ENCODE results near the gene ORC1. TPM values are rescaled to one million over a fixed set of nuclear protein-coding genes. Genes with fewer than 3 reads are reported as not detected.

ORC1 gene
- total RNA-seq, 1 experiment from 2014 or later, result 45.2 TPM

DNA sequence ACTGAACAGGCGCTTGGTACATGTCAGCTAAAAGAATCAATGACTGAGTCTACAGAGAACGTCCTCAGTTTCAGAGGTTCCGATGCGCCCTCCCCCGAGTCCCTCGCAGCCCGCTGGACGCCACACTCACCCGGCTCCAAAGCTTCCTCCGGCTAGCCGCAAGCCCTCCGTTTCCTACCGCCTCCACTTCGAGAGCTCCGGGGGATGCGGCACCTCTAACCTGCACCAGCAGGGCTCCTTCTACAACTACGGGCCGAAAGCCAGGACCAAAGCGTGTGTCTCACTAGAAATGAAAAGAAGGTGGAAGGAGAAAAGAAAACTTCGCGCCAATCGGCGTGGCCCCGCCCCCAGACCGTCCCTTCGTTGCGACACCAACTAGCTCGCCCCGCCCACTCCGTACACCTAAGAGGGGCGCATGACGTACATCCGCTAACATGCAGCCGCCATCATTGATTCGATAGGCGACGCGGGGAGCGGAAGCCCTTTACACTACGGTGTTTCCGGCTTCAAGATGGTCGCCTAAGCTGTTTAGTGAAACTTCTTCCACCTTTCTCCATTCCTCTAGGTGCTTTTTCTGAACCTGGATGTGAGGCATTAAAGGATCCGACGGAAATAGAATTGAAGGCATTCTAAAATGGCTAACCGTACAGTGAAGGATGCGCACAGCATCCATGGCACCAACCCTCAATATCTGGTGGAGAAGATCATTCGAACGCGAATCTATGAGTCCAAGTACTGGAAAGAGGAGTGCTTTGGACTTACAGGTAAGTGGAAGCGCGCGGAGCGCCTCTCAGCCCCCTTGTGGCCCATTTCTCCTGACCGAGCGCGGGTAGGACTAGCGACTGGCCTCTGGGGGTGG lies at the start of gene ORC1, which contains the start of gene PRPF38A (continued):
- TF ChIP-seq, protein P1, sequence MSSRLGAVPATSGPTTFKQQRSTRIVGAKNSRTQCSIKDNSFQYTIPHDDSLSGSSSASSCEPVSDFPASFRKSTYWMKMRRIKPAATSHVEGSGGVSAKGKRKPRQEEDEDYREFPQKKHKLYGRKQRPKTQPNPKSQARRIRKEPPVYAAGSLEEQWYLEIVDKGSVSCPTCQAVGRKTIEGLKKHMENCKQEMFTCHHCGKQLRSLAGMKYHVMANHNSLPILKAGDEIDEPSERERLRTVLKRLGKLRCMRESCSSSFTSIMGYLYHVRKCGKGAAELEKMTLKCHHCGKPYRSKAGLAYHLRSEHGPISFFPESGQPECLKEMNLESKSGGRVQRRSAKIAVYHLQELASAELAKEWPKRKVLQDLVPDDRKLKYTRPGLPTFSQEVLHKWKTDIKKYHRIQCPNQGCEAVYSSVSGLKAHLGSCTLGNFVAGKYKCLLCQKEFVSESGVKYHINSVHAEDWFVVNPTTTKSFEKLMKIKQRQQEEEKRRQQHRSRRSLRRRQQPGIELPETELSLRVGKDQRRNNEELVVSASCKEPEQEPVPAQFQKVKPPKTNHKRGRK (CRISPR knock-in tag; IDR thresholded peaks at IDR 0.05; ENCODE audit: borderline replicate concordance), result no peak
- TF ChIP-seq, protein P2, sequence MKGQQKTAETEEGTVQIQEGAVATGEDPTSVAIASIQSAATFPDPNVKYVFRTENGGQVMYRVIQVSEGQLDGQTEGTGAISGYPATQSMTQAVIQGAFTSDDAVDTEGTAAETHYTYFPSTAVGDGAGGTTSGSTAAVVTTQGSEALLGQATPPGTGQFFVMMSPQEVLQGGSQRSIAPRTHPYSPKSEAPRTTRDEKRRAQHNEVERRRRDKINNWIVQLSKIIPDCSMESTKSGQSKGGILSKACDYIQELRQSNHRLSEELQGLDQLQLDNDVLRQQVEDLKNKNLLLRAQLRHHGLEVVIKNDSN (CRISPR knock-in tag; IDR thresholded peaks at IDR 0.05), result 0 out of 2 replicates have a peak, but pooled peaks have one; percentile 30
- TF ChIP-seq, protein P3, sequence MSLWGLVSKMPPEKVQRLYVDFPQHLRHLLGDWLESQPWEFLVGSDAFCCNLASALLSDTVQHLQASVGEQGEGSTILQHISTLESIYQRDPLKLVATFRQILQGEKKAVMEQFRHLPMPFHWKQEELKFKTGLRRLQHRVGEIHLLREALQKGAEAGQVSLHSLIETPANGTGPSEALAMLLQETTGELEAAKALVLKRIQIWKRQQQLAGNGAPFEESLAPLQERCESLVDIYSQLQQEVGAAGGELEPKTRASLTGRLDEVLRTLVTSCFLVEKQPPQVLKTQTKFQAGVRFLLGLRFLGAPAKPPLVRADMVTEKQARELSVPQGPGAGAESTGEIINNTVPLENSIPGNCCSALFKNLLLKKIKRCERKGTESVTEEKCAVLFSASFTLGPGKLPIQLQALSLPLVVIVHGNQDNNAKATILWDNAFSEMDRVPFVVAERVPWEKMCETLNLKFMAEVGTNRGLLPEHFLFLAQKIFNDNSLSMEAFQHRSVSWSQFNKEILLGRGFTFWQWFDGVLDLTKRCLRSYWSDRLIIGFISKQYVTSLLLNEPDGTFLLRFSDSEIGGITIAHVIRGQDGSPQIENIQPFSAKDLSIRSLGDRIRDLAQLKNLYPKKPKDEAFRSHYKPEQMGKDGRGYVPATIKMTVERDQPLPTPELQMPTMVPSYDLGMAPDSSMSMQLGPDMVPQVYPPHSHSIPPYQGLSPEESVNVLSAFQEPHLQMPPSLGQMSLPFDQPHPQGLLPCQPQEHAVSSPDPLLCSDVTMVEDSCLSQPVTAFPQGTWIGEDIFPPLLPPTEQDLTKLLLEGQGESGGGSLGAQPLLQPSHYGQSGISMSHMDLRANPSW (CRISPR knock-in tag; conservative IDR thresholded peaks at IDR 0.05; ENCODE audit: low read depth), result no peak
- TF ChIP-seq ZNF121 (CRISPR knock-in tag; IDR thresholded peaks at IDR 0.05), result no peak
- TF ChIP-seq, protein P4, sequence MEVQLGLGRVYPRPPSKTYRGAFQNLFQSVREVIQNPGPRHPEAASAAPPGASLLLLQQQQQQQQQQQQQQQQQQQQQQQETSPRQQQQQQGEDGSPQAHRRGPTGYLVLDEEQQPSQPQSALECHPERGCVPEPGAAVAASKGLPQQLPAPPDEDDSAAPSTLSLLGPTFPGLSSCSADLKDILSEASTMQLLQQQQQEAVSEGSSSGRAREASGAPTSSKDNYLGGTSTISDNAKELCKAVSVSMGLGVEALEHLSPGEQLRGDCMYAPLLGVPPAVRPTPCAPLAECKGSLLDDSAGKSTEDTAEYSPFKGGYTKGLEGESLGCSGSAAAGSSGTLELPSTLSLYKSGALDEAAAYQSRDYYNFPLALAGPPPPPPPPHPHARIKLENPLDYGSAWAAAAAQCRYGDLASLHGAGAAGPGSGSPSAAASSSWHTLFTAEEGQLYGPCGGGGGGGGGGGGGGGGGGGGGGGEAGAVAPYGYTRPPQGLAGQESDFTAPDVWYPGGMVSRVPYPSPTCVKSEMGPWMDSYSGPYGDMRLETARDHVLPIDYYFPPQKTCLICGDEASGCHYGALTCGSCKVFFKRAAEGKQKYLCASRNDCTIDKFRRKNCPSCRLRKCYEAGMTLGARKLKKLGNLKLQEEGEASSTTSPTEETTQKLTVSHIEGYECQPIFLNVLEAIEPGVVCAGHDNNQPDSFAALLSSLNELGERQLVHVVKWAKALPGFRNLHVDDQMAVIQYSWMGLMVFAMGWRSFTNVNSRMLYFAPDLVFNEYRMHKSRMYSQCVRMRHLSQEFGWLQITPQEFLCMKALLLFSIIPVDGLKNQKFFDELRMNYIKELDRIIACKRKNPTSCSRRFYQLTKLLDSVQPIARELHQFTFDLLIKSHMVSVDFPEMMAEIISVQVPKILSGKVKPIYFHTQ (CRISPR knock-in tag; IDR thresholded peaks at IDR 0.05), result no peak
- TF ChIP-seq, protein P5, sequence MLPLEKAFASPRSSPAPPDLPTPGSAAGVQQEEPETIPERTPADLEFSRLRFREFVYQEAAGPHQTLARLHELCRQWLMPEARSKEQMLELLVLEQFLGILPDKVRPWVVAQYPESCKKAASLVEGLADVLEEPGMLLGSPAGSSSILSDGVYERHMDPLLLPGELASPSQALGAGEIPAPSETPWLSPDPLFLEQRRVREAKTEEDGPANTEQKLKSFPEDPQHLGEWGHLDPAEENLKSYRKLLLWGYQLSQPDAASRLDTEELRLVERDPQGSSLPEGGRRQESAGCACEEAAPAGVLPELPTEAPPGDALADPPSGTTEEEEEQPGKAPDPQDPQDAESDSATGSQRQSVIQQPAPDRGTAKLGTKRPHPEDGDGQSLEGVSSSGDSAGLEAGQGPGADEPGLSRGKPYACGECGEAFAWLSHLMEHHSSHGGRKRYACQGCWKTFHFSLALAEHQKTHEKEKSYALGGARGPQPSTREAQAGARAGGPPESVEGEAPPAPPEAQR (CRISPR knock-in tag; IDR thresholded peaks at IDR 0.05), result no peak
- TF ChIP-seq TCF7 (CRISPR knock-in tag; IDR thresholded peaks at IDR 0.05; ENCODE audit: low read depth), result no peak
- no peak for TF ChIP-seq TEAD1 (CRISPR knock-in tag; IDR thresholded peaks at IDR 0.05)
- TF ChIP-seq, protein P6, sequence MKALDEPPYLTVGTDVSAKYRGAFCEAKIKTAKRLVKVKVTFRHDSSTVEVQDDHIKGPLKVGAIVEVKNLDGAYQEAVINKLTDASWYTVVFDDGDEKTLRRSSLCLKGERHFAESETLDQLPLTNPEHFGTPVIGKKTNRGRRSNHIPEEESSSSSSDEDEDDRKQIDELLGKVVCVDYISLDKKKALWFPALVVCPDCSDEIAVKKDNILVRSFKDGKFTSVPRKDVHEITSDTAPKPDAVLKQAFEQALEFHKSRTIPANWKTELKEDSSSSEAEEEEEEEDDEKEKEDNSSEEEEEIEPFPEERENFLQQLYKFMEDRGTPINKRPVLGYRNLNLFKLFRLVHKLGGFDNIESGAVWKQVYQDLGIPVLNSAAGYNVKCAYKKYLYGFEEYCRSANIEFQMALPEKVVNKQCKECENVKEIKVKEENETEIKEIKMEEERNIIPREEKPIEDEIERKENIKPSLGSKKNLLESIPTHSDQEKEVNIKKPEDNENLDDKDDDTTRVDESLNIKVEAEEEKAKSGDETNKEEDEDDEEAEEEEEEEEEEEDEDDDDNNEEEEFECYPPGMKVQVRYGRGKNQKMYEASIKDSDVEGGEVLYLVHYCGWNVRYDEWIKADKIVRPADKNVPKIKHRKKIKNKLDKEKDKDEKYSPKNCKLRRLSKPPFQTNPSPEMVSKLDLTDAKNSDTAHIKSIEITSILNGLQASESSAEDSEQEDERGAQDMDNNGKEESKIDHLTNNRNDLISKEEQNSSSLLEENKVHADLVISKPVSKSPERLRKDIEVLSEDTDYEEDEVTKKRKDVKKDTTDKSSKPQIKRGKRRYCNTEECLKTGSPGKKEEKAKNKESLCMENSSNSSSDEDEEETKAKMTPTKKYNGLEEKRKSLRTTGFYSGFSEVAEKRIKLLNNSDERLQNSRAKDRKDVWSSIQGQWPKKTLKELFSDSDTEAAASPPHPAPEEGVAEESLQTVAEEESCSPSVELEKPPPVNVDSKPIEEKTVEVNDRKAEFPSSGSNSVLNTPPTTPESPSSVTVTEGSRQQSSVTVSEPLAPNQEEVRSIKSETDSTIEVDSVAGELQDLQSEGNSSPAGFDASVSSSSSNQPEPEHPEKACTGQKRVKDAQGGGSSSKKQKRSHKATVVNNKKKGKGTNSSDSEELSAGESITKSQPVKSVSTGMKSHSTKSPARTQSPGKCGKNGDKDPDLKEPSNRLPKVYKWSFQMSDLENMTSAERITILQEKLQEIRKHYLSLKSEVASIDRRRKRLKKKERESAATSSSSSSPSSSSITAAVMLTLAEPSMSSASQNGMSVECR (CRISPR knock-in tag; IDR thresholded peaks at IDR 0.05; ENCODE audit: borderline replicate concordance), result 0 out of 2 replicates have a peak, but pooled peaks have one; percentile 55
- TF ChIP-seq RORB (CRISPR knock-in tag; IDR thresholded peaks at IDR 0.05), result no peak
- TF ChIP-seq TP53 (CRISPR knock-in tag; IDR thresholded peaks at IDR 0.05), result no peak
- TF ChIP-seq, protein P7, sequence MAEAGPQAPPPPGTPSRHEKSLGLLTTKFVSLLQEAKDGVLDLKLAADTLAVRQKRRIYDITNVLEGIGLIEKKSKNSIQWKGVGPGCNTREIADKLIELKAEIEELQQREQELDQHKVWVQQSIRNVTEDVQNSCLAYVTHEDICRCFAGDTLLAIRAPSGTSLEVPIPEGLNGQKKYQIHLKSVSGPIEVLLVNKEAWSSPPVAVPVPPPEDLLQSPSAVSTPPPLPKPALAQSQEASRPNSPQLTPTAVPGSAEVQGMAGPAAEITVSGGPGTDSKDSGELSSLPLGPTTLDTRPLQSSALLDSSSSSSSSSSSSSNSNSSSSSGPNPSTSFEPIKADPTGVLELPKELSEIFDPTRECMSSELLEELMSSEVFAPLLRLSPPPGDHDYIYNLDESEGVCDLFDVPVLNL (CRISPR knock-in tag; IDR thresholded peaks at IDR 0.05; ENCODE audit: borderline replicate concordance, low read depth), result no peak
- TF ChIP-seq PRRX2 (CRISPR knock-in tag; IDR thresholded peaks at IDR 0.05), result no peak
- TF ChIP-seq, protein P8, sequence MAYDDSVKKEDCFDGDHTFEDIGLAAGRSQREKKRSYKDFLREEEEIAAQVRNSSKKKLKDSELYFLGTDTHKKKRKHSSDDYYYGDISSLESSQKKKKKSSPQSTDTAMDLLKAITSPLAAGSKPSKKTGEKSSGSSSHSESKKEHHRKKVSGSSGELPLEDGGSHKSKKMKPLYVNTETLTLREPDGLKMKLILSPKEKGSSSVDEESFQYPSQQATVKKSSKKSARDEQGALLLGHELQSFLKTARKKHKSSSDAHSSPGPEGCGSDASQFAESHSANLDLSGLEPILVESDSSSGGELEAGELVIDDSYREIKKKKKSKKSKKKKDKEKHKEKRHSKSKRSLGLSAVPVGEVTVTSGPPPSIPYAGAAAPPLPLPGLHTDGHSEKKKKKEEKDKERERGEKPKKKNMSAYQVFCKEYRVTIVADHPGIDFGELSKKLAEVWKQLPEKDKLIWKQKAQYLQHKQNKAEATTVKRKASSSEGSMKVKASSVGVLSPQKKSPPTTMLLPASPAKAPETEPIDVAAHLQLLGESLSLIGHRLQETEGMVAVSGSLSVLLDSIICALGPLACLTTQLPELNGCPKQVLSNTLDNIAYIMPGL (CRISPR knock-in tag; IDR thresholded peaks at IDR 0.05), result peak; percentile 78
- TF ChIP-seq, protein P9, sequence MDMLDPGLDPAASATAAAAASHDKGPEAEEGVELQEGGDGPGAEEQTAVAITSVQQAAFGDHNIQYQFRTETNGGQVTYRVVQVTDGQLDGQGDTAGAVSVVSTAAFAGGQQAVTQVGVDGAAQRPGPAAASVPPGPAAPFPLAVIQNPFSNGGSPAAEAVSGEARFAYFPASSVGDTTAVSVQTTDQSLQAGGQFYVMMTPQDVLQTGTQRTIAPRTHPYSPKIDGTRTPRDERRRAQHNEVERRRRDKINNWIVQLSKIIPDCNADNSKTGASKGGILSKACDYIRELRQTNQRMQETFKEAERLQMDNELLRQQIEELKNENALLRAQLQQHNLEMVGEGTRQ (CRISPR knock-in tag; IDR thresholded peaks at IDR 0.05), result no peak
- no peak for TF ChIP-seq ESRRA (CRISPR knock-in tag; IDR thresholded peaks at IDR 0.05; ENCODE audit: borderline replicate concordance)

All from WTC11 (cell line).